Heart right ventricle (tissue), 16 donors: ENCODE data around the gene ZBTB12. TPM values are rescaled to one million over a fixed set of nuclear protein-coding genes. Genes with fewer than 3 reads are reported as not detected.

Experiments
- ATAC-seq, 8 donors: fragments of 200-7000 bp; cut with Tn5 transposase; one replicate each; pipeline ENCODE4 v1.9.1; 2020; ENCODE audit warnings: mild to moderate bottlenecking in 8 of 8, moderate library complexity in 8 of 8, moderate number of reproducible peaks in 1 of 8
- DNase-seq, 2 donors: peaks; one replicate each; pipeline ENCODE4 v3.0.0-alpha.2; 2020
- H3K27ac ChIP-seq, 10 donors: fragments of 200-600 bp; sonication (generic) in 2 of 10; one replicate each; pipeline versions ENCODE4 v1.5.0 to v1.8.0; 2020 to 2022; ENCODE audit warnings: mild to moderate bottlenecking in 3 of 10
- H3K27me3 ChIP-seq, 7 donors: fragments of 200-600 bp; one replicate each; pipeline ENCODE4 v1.8.0; 2021 to 2022; ENCODE audit warnings: mild to moderate bottlenecking in 2 of 7
- H3K36me3 ChIP-seq, 9 donors: fragments of 200-600 bp; sonication (generic) in 1 of 9; one replicate each; pipeline versions ENCODE4 v1.5.0 to v1.8.0; 2020 to 2022; ENCODE audit warnings: mild to moderate bottlenecking in 2 of 9
- H3K4me1 ChIP-seq, 9 donors: fragments of 200-600 bp; sonication (generic) in 1 of 9; one replicate each; pipeline versions ENCODE4 v1.5.0 to v1.8.0; 2020 to 2022; ENCODE audit warnings: mild to moderate bottlenecking in 4 of 9
- H3K4me3 ChIP-seq, 10 donors: fragments of 200-600 bp; sonication (generic) in 2 of 10; one replicate each; pipeline versions ENCODE4 v1.5.0 to v1.8.0; 2020 to 2022; ENCODE audit warnings: mild to moderate bottlenecking in 7 of 10, moderate library complexity in 2 of 10
- H3K9me3 ChIP-seq, 11 donors: fragments of 200-600 bp in 10 of 11; sonication (generic) in 2 of 11; one replicate each; pipeline versions ENCODE4 v1.5.0 to v1.8.0; 2013 to 2022; ENCODE audit warnings: mild to moderate bottlenecking in 2 of 11, control low read depth in 1 of 11, moderate library complexity in 1 of 11
- CTCF ChIP-seq, 9 donors: fragments of 200-600 bp; sonication (generic) in 2 of 9; IDR thresholded peaks; one replicate each; pipeline versions ENCODE4 v1.5.0 to v1.8.0; 2021 to 2022; ENCODE audit warnings: antibody characterized with exemption in 9 of 9, mild to moderate bottlenecking in 5 of 9, moderate library complexity in 1 of 9
- WGBS, 2 donors: extraction: QIAGEN DNeasy Blood & Tissue Kit; methylation state at CpG; one replicate each; pipeline ENCODE4 v1.1.7; 2013; ENCODE audit warnings: inconsistent platforms in 1 of 2; 5-methylcytosine and 5-hydroxymethylcytosine counted together
- intact Hi-C, 10 donors: fragments of 100-400 bp; cut with DNase I; formaldehyde crosslinking; loops; one replicate each; pipeline versions ENCODE4 v1.11.1 to v1.14.2; 2022
- polyA plus RNA-seq, 2 donors: library from polyadenylated mRNA; stranded (reverse); fragments of 200-250 nt; gene quantifications; one replicate each; pipeline ENCODE4 v1.2.3, GENCODE V29; 2013
- total RNA-seq, 10 donors: library from RNA; stranded (reverse); fragmentation: NEBNext Ultra II Directional in 3 of 10; extraction: Animal tissue kit (Norgen Biotek cat#: 25700) in 3 of 10; gene quantifications; one replicate each; pipeline versions ENCODE4 v1.2.1 to v1.2.4, GENCODE V29; 2021 to 2023
- donor health status: Arrhythmogenic right ventricular cardiomyopathy.
- donor health status: ischemic (EF 13 %, LVEDD 7.1; RV severe dilation, severe dysfunction).
- donor health status: healthy with polysubstance abuse.
- donor health status: DM: no; HTN: yes; CAD: no.
- donor health status: DM: no; HTN: no; CAD: no.
- donor health status: ischemic (EF 25% LVEDD 6.9; RV normal size, moderate dysfunction).
- donor health status: ischemic (EF 25% LVEDD 5.7; RV mildly dilated, moderate dysfunction).
- donor health status: healthy.
- donor health status: DM: yes; HTN: yes; CAD: no.
- donor health status: Ischemic cardiomyopathy.
- donor health status: ischemic (EF 35%, LVEDD 5.7; RV mildly dilated, moderate dysfunction).
- donor health status: nonischemic (EF 11% LVEDD 7.7; RV severe dilation, severe dysfunction).
- donor health status: DM: yes; HTN: yes; CAD: no.
- donor health status: PGD.
- donor health status: ischemic (EF 29% LVEDD 5.4; RV normal size, mild dysfunction).
- donor health status: nonischemic (EF 23%, LVEDD 6.1; RV moderate dilation, normal function).

ZBTB12 gene
- total and polyA plus RNA-seq, 12 donors: 1.5 to 4.9 (median 2.6) TPM

- DNase-seq: no peak
Measured at GRCh38 chr6:31883676-31884075, 18.2 kb downstream of the ZBTB12 start.

GRCh38 chr6:31882344-31882743 is 19.5 kb downstream of the ZBTB12 start:
- Histone ChIP-seq H3K36me3 (peaks cover 3 to 80% (median 63%) of the 10 kb centered on the region in 9 donors), H3K4me3 (no peak overlapping the region), H3K27me3 (no peaks in the 10 kb centered on the region), H3K27ac (no peak overlapping the region), H3K4me1 (no peaks in the 10 kb centered on the region), H3K9me3 (no peaks in the 10 kb centered on the region)
- DNase-seq (no peak), ATAC-seq (peak in 1 of 8 donors; percentile 20)
- no peak for TF ChIP-seq CTCF (IDR thresholded peaks at IDR 0.05)
- 83 to 90% methylated on average over 5 to 6 of the region's 6 CpGs for WGBS, 2 donors
- intact Hi-C loops: no loop called here

More at GRCh38 chr6:31883676-31884075, 18.2 kb downstream of the ZBTB12 start:
- Histone ChIP-seq H3K4me3 (no peak overlapping the region), H3K27ac (no peak overlapping the region), H3K9me3 (no peaks in the 10 kb centered on the region), H3K4me1 (no peaks in the 10 kb centered on the region), H3K36me3 (peaks cover 3 to 94% (median 77%) of the 10 kb centered on the region in 9 donors), H3K27me3 (no peaks in the 10 kb centered on the region)
- no peak for ATAC-seq
- TF ChIP-seq CTCF (IDR thresholded peaks at IDR 0.05): no peak
- WGBS, 2 donors: 89 to 93% methylated on average over 12 of the region's 12 CpGs
- intact Hi-C loops: no loop called here

DNA sequence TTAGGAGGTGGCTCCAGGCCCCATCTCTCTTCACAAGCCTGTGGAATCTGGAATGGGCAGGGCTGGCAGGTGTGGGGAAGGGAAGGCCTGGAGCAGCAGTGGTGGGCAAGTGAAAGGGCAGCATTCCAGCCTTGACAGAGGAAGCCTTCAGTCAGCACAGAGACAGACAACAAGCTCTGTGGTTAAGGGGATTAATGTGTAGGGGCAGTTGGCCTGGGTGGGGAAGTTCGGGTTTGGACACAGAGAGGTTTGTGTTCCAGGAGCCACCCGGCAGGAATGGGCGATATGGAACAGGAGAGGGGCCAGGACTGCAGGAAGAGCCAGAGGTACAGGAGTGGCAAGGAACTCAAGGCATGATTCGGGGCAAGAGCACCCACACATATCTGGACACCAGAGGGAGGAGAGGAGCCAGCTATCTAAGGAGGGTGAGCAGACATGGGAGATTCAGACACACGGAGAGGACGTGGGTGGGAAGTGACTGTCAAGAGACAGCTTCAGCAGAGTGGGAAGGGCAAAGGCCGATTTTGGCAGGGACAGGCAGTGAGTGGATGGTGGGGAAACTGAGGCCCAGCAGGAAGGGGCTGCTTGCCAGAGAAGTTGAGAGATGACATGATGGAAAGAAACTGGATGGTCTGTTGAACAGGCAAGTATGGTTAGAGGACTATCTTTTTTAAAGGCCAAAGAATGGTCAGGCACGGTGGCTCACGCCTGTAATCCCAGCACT is 20.6 kb downstream of the ZBTB12 start:
- no peak for TF ChIP-seq CTCF (IDR thresholded peaks at IDR 0.05)
- H3K27ac ChIP-seq: no peak overlapping the region
- H3K9me3 ChIP-seq: no peaks in the 10 kb centered on the region
- H3K36me3 ChIP-seq: peaks cover under 1 to 70% (median 54%) of the 10 kb centered on the region in 9 donors
- DNase-seq (no peak), ATAC-seq (no peak)
- intact Hi-C loops: no loop called here
- no peaks in the 10 kb centered on the region for H3K4me1 ChIP-seq
- H3K27me3 ChIP-seq: no peaks in the 10 kb centered on the region
- 88 to 90% methylated on average over 9 of the region's 9 CpGs for WGBS, 2 donors
- H3K4me3 ChIP-seq: no peak overlapping the region

- no peak for TF ChIP-seq CTCF (IDR thresholded peaks at IDR 0.05)
- H3K4me3 ChIP-seq: no peak overlapping the region
- ATAC-seq: no peak
- no peaks in the 10 kb centered on the region for H3K9me3 ChIP-seq
- peaks cover 0 to 63% (median 50%) of the 10 kb centered on the region in 9 donors for H3K36me3 ChIP-seq
- no peak overlapping the region for H3K27ac ChIP-seq
- DNase-seq: no peak
- intact Hi-C loops: no loop called here
- H3K27me3 ChIP-seq: no peaks in the 10 kb centered on the region
- WGBS, 2 donors: 90 to 92% methylated on average over 10 of the region's 10 CpGs
- no peaks in the 10 kb centered on the region for H3K4me1 ChIP-seq
Measured at GRCh38 chr6:31880616-31881015, 21.3 kb downstream of the ZBTB12 start.
